K562 (cell line): ENCODE measurements around the gene CAMK2B. TPM values are rescaled to one million over a fixed set of nuclear protein-coding genes. Genes with fewer than 3 reads are reported as not detected.

Experiments
- AFF4 ChIP-seq: sonication (generic); formaldehyde crosslinking; IDR thresholded peaks from 2 replicates; pipeline ENCODE4 v1.8.0; 2023; ENCODE audit warnings: mild to moderate bottlenecking, missing genetic modification reagents
- ARID3B ChIP-seq: fragments of 250-450 bp; sonication (Bioruptor Pico); IDR thresholded peaks from 2 replicates; pipeline ENCODE4 v1.4.0; 2020; ENCODE audit warnings: borderline replicate concordance
- CUX1 ChIP-seq: fragments of 200-800 bp; sonication (Bioruptor generic); IDR thresholded peaks from 2 replicates; pipeline ENCODE4 v1.6.1; 2016; ENCODE audit warnings: missing genetic modification characterization, missing compliant biosample characterization
- DNMT1 ChIP-seq: fragments of 450-650 bp; IDR thresholded peaks from 2 replicates; pipeline ENCODE4 v1.6.1; 2016; ENCODE audit warnings: antibody characterized with exemption, mild to moderate bottlenecking
- ELK1 ChIP-seq: sonication (generic); formaldehyde crosslinking; IDR thresholded peaks from 2 replicates; pipeline ENCODE4 v1.8.1; 2022; ENCODE audit warnings: missing genetic modification reagents
- HNRNPL ChIP-seq: fragments of 200-400 bp; formaldehyde crosslinking; IDR thresholded peaks from 2 replicates; pipeline ENCODE4 v1.6.1; 2017; ENCODE audit warnings: low read depth, mild to moderate bottlenecking, low read length
- KAT8 ChIP-seq: fragments of 450-650 bp; IDR thresholded peaks from 2 replicates; pipeline ENCODE4 v1.6.1; 2016; ENCODE audit warnings: low read depth, mild to moderate bottlenecking
- KHSRP ChIP-seq: fragments of 450-650 bp; IDR thresholded peaks from 2 replicates; pipeline ENCODE4 v1.6.1; 2017
- NCOA4 ChIP-seq: fragments of 450-650 bp; IDR thresholded peaks from 2 replicates; pipeline ENCODE4 v1.6.1; 2018; ENCODE audit warnings: mild to moderate bottlenecking; ENCODE audit not compliant: partially characterized antibody
- TAF9B ChIP-seq: fragments of 450-650 bp; IDR thresholded peaks from 2 replicates; pipeline ENCODE4 v1.6.1; 2018; ENCODE audit warnings: mild to moderate bottlenecking; ENCODE audit not compliant: partially characterized antibody
- ZNF282 ChIP-seq: sonication (generic); formaldehyde crosslinking; IDR thresholded peaks from 2 replicates; pipeline ENCODE4 v1.8.1; 2023; ENCODE audit warnings: missing genetic modification reagents
- ZNF592 ChIP-seq: fragments of 450-650 bp; IDR thresholded peaks from 2 replicates; pipeline ENCODE4 v1.6.1; 2017; ENCODE audit warnings: antibody characterized with exemption, mild to moderate bottlenecking
- polyA plus RNA-seq, 8 experiments: library from polyadenylated mRNA; depleted of rRNA in 4 of 8; stranded (reverse) in 5 of 8; unstranded in 3 of 8; fragments of >200 nt; fragmentation: Nextera tagmentation in 2 of 8; fragmentation: Illumina TruSeq in 1 of 8; extraction: Ambion mirVana in 2 of 8; extraction: Trizol in 1 of 8; gene quantifications; 2 replicates each; pipeline versions ENCODE4 v1.2.1 to v1.2.3, GENCODE V29; 2011 to 2014; ENCODE audit warnings: inconsistent platforms in 1 of 8, missing spikeins in 1 of 8
- total RNA-seq, 7 experiments: library from RNA; depleted of rRNA in 6 of 7; stranded (reverse); fragments of >200 nt in 6 of 7; fragmentation: Illumina TruSeq in 2 of 7; extraction: Trizol in 2 of 7; gene quantifications; 2 replicates each; pipeline versions ENCODE4 v1.2.1 to v1.2.3, GENCODE V29; 2011 to 2021; ENCODE audit warnings: low replicate concordance in 1 of 7

CAMK2B gene
- total and polyA plus RNA-seq, 9 of the 15 experiments (the other 6 are each of a cell fraction or from before 2014, with no cell fraction given), result 0.04 to 0.09 (median 0.05) TPM; not detected in 4

- TF ChIP-seq ZNF592 (no peak), ELK1 (CRISPR knock-in tag) (no peak), CUX1 (CRISPR knock-in tag) (no peak), DNMT1 (no peak), KHSRP (no peak), TAF9B (no peak), KAT8 (no peak), ARID3B (CRISPR knock-in tag) (no peak), NCOA4 (no peak), HNRNPL (no peak), ZNF282 (CRISPR knock-in tag) (no peak), AFF4 (CRISPR knock-in tag) (no peak)
These were observed 134.2 kb downstream of the CAMK2B start (continued) for GRCh38 chr7:44191171-44191570.
